ENCODE measurements around the gene CDH23.

- TF ChIP-seq CTCF (IDR thresholded peaks at IDR 0.05; ENCODE audit: poor library complexity, severe bottlenecking) (no peak), POLR2AphosphoS5 (IDR thresholded peaks at IDR 0.05) (no peak), EZH2 (IDR thresholded peaks at IDR 0.05; ENCODE audit: borderline replicate concordance, insufficient read depth, low read length, poor library complexity, severe bottlenecking) (no peak), REST (IDR thresholded peaks at IDR 0.05; ENCODE audit: borderline replicate concordance) (no peak), TAF1 (IDR thresholded peaks at IDR 0.05; ENCODE audit: low read depth) (no peak), SMC3 (conservative IDR thresholded peaks at IDR 0.05; ENCODE audit: poor library complexity) (no peak), EP300 (conservative IDR thresholded peaks at IDR 0.05; ENCODE audit: poor library complexity, severe bottlenecking) (no peak)
These were observed 47.0 kb downstream of the CDH23 start for GRCh38 chr10:71443676-71444075.

Measured in neural cell (in vitro differentiated cells).